Tibial artery (tissue), 4 donors: Measurements from ENCODE around the gene DARS2.

Experiments used
- DNase-seq, 2 donors: peaks; one replicate each; pipeline ENCODE4 v3.0.0-alpha.2; 2019
- H3K27ac ChIP-seq, 2 donors: fragments of 200-600 bp; sonication (generic) in 1 of 2; 1 replicate in 1 of 2; 2 replicates in 1 of 2; pipeline ENCODE4 v1.5.1; 2018 to 2019; ENCODE audit warnings: mild to moderate bottlenecking in 1 of 2
- H3K27me3 ChIP-seq, 2 donors: fragments of 200-600 bp; sonication (generic) in 1 of 2; one replicate each; pipeline versions ENCODE4 v1.5.1 to v1.6.0; 2016 to 2019
- H3K36me3 ChIP-seq, 3 donors: fragments of 200-600 bp; sonication (generic) in 2 of 3; one replicate each; pipeline ENCODE4 v1.5.1; 2016 to 2019; ENCODE audit warnings: mild to moderate bottlenecking in 2 of 3
- H3K4me1 ChIP-seq, 4 donors: fragments of 200-600 bp; sonication (generic) in 2 of 4; 1 replicate in 3 of 4; 2 replicates in 1 of 4; pipeline ENCODE4 v1.5.1; 2016 to 2019
- H3K4me3 ChIP-seq, 2 donors: fragments of 200-600 bp; sonication (generic) in 1 of 2; 1 replicate in 1 of 2; 2 replicates in 1 of 2; pipeline ENCODE4 v1.5.1; 2018 to 2019; ENCODE audit warnings: mild to moderate bottlenecking in 2 of 2
- H3K9me3 ChIP-seq, 3 donors: fragments of 200-600 bp; sonication (generic) in 1 of 3; one replicate each; pipeline ENCODE4 v1.5.1; 2016 to 2019
- CTCF ChIP-seq, 2 experiments: fragments of 200-600 bp in 1 of 2; fragments of 450-650 bp in 1 of 2; IDR thresholded peaks; one replicate each; pipeline ENCODE4 v1.5.1; 2017 to 2019; ENCODE audit warnings: antibody characterized with exemption in 2 of 2, mild to moderate bottlenecking in 1 of 2, moderate library complexity in 1 of 2
- intact Hi-C: fragments of 100-400 bp; cut with DNase I; formaldehyde crosslinking; loops from one replicate; pipeline ENCODE4 v1.15.0; 2023; ENCODE audit warnings: low total_unique reads

Gene DARS2

GRCh38 chr1:173893611-173894010 lies 69.1 kb downstream of the DARS2 start:
- no peak for DNase-seq
- intact Hi-C loops = no loop called here
- H3K4me3 ChIP-seq = no peak overlapping the region
- no peaks in the 10 kb centered on the region for H3K9me3 ChIP-seq
- peaks cover 0 to 24% (median 0%) of the 10 kb centered on the region in 3 donors for H3K36me3 ChIP-seq
- no peaks in the 10 kb centered on the region for H3K27me3 ChIP-seq
- no peak overlapping the region for H3K27ac ChIP-seq
- no peaks in the 10 kb centered on the region for H3K4me1 ChIP-seq
- TF ChIP-seq CTCF (IDR thresholded peaks at IDR 0.05) = no peak

- Histone ChIP-seq H3K27ac (no peak overlapping the region), H3K4me1 (no peaks in the 10 kb centered on the region), H3K27me3 (no peaks in the 10 kb centered on the region), H3K36me3 (peaks cover 0 to 20% (median 0%) of the 10 kb centered on the region in 3 donors), H3K4me3 (no peak overlapping the region), H3K9me3 (no peaks in the 10 kb centered on the region)
- intact Hi-C loops = no loop called here
- no peak for TF ChIP-seq CTCF (IDR thresholded peaks at IDR 0.05)
- DNase-seq = no peak
These were observed 69.7 kb downstream of the DARS2 start for GRCh38 chr1:173894189-173894588.

GRCh38 chr1:173900427-173900826 lies 76.0 kb downstream of the DARS2 start:
- H3K27ac ChIP-seq = no peak overlapping the region
- no peak overlapping the region for H3K4me3 ChIP-seq
- H3K4me1 ChIP-seq = no peaks in the 10 kb centered on the region
- no peak for DNase-seq
- no peaks in the 10 kb centered on the region for H3K9me3 ChIP-seq
- TF ChIP-seq CTCF (IDR thresholded peaks at IDR 0.05) = no peak
- peaks cover 0 to 5% (median 0%) of the 10 kb centered on the region in 3 donors for H3K36me3 ChIP-seq
- intact Hi-C loops = no loop called here
- H3K27me3 ChIP-seq = no peaks in the 10 kb centered on the region

DNA sequence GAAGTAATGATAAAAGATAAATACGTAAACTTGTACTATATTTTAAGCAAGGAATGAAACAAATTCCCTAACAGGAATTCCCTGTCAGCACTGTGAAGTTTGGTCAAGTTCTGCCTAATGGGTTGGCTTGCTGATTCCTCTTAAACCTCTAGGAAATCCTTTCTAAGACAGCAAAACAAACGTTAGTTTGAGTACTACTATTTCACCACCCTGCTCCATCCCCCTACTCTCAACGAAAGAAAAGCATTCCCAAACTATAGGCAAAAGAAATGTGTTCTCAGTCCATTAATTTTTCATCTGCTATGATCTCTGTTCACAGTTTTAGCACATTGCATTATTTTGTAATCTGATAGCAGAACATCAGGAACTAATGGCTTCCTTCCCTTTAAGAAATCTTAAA lies 76.5 kb downstream of the DARS2 start:
- Histone ChIP-seq H3K4me3 (no peak overlapping the region), H3K9me3 (no peaks in the 10 kb centered on the region), H3K27me3 (no peaks in the 10 kb centered on the region), H3K4me1 (no peaks in the 10 kb centered on the region), H3K36me3 (peaks cover 0 to 4% (median 0%) of the 10 kb centered on the region in 3 donors), H3K27ac (no peak overlapping the region)
- TF ChIP-seq CTCF (IDR thresholded peaks at IDR 0.05) = no peak
- intact Hi-C loops = no loop called here
- no peak for DNase-seq

GRCh38 chr1:173903827-173904531 lies 79.5 kb downstream of the DARS2 start:
- Histone ChIP-seq H3K27me3 (no peaks in the 10 kb centered on the region), H3K27ac (no peak overlapping the region), H3K4me3 (no peak overlapping the region), H3K4me1 (no peaks in the 10 kb centered on the region), H3K9me3 (no peaks in the 10 kb centered on the region), H3K36me3 (peaks cover 0 to 8% (median 4%) of the 10 kb centered on the region in 3 donors)
- intact Hi-C loops = no loop called here
- TF ChIP-seq CTCF (IDR thresholded peaks at IDR 0.05) = no peak
- DNase-seq = no peak
